ENCODE data around the gene CLASRP.

The CLASRP gene

GRCh38 chr19:45096700-45097099 lies 57.9 kb downstream of the CLASRP start:
- TF ChIP-seq, protein P1, sequence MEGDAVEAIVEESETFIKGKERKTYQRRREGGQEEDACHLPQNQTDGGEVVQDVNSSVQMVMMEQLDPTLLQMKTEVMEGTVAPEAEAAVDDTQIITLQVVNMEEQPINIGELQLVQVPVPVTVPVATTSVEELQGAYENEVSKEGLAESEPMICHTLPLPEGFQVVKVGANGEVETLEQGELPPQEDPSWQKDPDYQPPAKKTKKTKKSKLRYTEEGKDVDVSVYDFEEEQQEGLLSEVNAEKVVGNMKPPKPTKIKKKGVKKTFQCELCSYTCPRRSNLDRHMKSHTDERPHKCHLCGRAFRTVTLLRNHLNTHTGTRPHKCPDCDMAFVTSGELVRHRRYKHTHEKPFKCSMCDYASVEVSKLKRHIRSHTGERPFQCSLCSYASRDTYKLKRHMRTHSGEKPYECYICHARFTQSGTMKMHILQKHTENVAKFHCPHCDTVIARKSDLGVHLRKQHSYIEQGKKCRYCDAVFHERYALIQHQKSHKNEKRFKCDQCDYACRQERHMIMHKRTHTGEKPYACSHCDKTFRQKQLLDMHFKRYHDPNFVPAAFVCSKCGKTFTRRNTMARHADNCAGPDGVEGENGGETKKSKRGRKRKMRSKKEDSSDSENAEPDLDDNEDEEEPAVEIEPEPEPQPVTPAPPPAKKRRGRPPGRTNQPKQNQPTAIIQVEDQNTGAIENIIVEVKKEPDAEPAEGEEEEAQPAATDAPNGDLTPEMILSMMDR (IDR thresholded peaks at IDR 0.05; ENCODE audit: low read depth, low read length, missing control alignments), result no peak
- in situ Hi-C loops (cut with HindIII; ENCODE audit: low sequenced_read_pairs), result no loop called here
- DNase-seq (ENCODE audit: low read depth), result no peak
- no peak overlapping the region for H3K4me3 ChIP-seq (ENCODE audit: low read depth, low read length)

GRCh38 chr19:45097450-45097775 lies 58.6 kb downstream of the CLASRP start:
- TF ChIP-seq, protein P1 (IDR thresholded peaks at IDR 0.05; ENCODE audit: low read depth, low read length, missing control alignments), result no peak
- H3K4me3 ChIP-seq (ENCODE audit: low read depth, low read length), result no peak overlapping the region
- no peak for DNase-seq (ENCODE audit: low read depth)
- in situ Hi-C loops (cut with HindIII; ENCODE audit: low sequenced_read_pairs), result no loop called here

DNA sequence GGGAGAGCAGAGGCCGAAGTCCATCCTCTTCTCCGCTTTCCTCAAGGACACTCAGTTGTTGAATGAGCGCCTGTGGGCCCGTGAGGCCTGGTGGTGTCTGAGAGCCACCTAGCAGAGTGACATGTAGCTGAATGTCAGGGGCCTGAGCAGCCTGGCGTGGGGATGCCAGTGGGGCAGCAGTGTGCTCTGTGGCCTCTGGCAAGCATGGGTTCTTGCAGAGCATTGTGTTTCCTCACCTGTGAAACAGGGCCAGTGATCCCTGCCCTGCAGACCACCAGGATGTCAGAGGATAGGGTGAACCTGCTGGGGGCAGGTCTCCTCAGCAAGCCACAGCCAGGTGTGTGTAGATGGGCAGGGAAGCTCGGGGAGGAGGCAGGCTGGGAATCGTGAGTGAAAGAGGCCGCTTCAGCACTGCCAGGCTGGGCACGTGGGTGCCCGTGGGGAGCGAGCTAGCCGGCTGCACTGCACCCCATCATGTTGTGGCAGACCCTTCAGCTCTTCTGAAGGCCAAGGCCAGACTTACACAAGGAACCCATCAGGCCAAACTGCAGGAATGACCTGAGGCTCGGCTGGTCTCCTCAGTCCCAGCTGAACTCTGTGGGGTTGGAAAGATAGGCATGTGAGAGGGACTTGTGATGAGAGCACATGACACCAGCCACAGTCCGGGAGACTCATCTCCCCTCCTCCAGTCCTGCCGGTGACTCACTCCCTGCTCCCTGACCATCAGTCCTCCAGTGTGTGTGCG lies 59.1 kb downstream of the CLASRP start:
- H3K4me3 ChIP-seq (ENCODE audit: low read depth, low read length), result peak overlapping the region; percentile 17
- DNase-seq (ENCODE audit: low read depth), result peak; percentile 82
- TF ChIP-seq, protein P1 (IDR thresholded peaks at IDR 0.05; ENCODE audit: low read depth, low read length, missing control alignments), result no peak
- in situ Hi-C loops (cut with HindIII; ENCODE audit: low sequenced_read_pairs), result no loop called here

DNA sequence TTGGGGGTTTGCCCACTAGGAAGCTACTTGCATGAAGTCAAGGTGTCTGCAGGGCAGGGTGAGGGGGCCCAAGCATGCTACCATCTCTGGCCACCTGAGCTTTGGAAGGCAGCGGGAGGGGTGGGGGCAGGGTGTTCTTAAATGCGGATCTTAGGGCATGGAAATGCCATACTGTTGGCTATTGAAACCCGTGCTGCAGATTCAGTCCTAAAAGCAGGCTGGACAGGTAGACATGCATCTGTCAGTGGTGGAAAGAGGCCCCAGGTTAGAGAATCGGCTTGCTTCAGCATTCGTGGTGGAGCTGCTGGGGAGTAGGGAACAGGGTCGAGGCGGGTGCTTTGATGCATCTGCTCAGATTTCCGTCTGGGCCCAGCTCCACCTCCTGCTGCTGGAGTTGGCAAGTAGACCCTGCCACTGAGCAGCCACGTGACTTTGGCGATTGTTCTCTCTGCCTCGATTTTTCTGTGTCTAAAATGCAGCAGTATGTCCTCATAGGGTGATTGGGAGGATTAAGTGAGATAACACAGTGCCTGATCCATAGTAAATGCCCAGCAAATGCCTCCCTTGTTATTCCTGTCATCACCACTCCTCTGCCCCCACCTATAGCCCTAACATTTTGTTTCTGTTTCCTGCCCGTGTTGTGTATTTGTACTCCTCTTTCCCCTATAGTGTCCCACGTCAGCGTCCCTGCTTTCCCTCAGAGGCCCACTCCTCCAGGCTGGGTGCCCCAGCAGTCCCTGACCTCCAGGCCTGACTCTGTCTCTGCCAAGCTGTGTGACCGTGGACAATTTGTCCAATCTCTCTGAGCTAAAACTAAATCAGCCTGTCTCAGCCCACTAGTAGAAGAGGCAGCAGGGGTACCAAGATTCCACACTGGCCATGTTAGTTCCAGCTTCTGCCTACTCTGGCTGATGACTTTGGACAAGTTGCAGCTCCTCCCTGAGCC lies 59.9 kb downstream of the CLASRP start:
- peak; percentile 49 for DNase-seq (ENCODE audit: low read depth)
- H3K4me3 ChIP-seq (ENCODE audit: low read depth, low read length), result peak overlapping the region; percentile 17
- in situ Hi-C loops (cut with HindIII; ENCODE audit: low sequenced_read_pairs), result no loop called here
- TF ChIP-seq, protein P1 (IDR thresholded peaks at IDR 0.05; ENCODE audit: low read depth, low read length, missing control alignments), result no peak

DNA sequence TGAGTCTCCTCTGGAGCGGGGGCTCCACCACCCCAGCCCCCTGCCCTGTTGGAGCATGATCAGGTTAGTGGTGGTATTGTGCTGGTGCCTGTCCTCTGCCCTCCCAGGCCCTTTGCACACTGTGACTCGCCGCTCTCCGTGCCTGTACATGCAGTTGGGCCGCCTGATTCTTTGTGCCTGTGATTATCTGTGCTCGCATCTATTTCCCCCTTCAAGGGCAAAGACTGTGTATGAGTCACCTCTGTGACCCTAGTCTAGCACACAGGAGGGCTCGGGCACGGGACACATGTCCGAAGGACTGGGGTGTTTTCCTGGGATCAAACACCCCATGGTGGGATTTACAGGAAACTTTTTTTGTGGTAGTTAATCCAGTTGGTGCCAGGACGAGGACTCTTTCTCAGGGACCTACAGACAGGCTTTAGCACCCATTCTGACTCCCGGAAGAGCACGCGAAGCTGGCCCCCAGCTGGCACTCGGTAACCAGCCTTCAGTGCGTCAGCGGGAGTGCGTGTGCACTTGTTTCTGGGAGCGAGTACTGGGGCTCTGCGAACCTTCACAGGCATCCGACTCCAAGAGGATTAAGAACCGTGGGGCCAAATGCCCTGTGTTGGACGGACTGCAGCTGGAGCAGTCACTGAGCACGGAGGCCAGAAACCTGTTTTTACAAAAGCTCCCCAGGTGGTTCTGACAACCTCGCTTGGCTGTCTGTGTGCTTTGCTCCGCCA lies 60.8 kb downstream of the CLASRP start:
- in situ Hi-C loops (cut with HindIII; ENCODE audit: low sequenced_read_pairs), result loop anchor here (25.0 kb wide), 1 partner anchor 138 kb away; the partner anchor contains the start of gene EXOC3L2
- no peak overlapping the region for H3K4me3 ChIP-seq (ENCODE audit: low read depth, low read length)
- TF ChIP-seq, protein P1 (IDR thresholded peaks at IDR 0.05; ENCODE audit: low read depth, low read length, missing control alignments), result no peak
- no peak for DNase-seq (ENCODE audit: low read depth)

- no peak overlapping the region for H3K4me3 ChIP-seq (ENCODE audit: low read depth, low read length)
Measured at GRCh38 chr19:45100201-45100600, 61.4 kb downstream of the CLASRP start.

More at GRCh38 chr19:45100201-45100600, 61.4 kb downstream of the CLASRP start:
- in situ Hi-C loops (cut with HindIII; ENCODE audit: low sequenced_read_pairs), result loop anchor here (25.0 kb wide), 1 partner anchor 137 kb away; the partner anchor contains the start of gene EXOC3L2
- no peak for DNase-seq (ENCODE audit: low read depth)
- TF ChIP-seq, protein P1 (IDR thresholded peaks at IDR 0.05; ENCODE audit: low read depth, low read length, missing control alignments), result no peak
